ENCODE results near the gene TIE1. TPM values are rescaled to one million over a fixed set of nuclear protein-coding genes. Genes with fewer than 3 reads are reported as not detected.

Gene TIE1
- total and polyA plus RNA-seq, 2 donors (not counting 3 experiments of a cell fraction or from before 2014, with no cell fraction given): 531 to 620 TPM

DNA sequence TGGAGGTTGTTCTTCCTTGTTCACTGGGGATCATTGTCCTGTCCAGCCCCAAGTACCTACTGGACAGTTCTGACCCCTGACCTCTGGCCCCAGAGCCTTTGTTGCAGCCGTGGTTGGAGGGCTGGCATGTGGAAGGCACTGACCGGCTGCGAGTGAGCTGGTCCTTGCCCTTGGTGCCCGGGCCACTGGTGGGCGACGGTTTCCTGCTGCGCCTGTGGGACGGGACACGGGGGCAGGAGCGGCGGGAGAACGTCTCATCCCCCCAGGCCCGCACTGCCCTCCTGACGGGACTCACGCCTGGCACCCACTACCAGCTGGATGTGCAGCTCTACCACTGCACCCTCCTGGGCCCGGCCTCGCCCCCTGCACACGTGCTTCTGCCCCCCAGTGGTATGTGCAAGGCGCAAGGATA, 11.4 kb downstream of the TIE1 start:
- FAIRE-seq (no peak), DNase-seq (ENCODE audit: low read depth, low spot score) (no peak)
- dilution Hi-C loops (cut with MboI; ENCODE audit: extremely low pct_ligation_motif_present, low sequenced_read_pairs): no loop called here

More for the DNA sequence above, 11.4 kb downstream of the TIE1 start:
- H3K9me1 ChIP-seq (replicated peaks; ENCODE audit: control insufficient read depth, extremely low read depth, insufficient read depth, low read length): no peaks in the 10 kb centered on the region
- H3K36me3 ChIP-seq (ENCODE audit: control insufficient read depth in 2 of 2, extremely low read depth in 1 of 2, insufficient read depth in 2 of 2, low read length in 2 of 2): peaks cover 57 to 91% of the 10 kb centered on the region in 2 experiments
- no peaks in the 10 kb centered on the region for H4K20me1 ChIP-seq (replicated peaks; ENCODE audit: control insufficient read depth, extremely low read depth, insufficient read depth, low read length)
- H3K79me2 ChIP-seq (ENCODE audit: control insufficient read depth, insufficient read depth, low read length): peaks cover 13% of the 10 kb centered on the region
- H3K4me1 ChIP-seq (ENCODE audit: control insufficient read depth, extremely low read depth, insufficient read depth, low read length): no peaks in the 10 kb centered on the region
- H2AFZ ChIP-seq (ENCODE audit: low read depth, low read length): no peak overlapping the region
- no peak overlapping the region for H3K9ac ChIP-seq (replicated peaks; ENCODE audit: extremely low read depth, insufficient read depth, low read length)
- H3K9me3 ChIP-seq (replicated peaks; ENCODE audit: control insufficient read depth, insufficient read depth, low read length): no peaks in the 10 kb centered on the region
- H3K4me2 ChIP-seq (ENCODE audit: insufficient read depth, low read length): no peak overlapping the region
- H3K27me3 ChIP-seq (ENCODE audit: control insufficient read depth in 2 of 2, insufficient read depth in 2 of 2, low read length in 2 of 2): no peaks in the 10 kb centered on the region
- H3K4me3 ChIP-seq (replicated peaks in 1 of 3; ENCODE audit: insufficient read depth in 1 of 3, low read depth in 1 of 3, low read length in 3 of 3): no peak overlapping the region
- BruUV-seq (replicated peaks): TSS peak; percentile 8
- no peak overlapping the region for H3K27ac ChIP-seq (ENCODE audit: insufficient read depth, low read depth, low read length)
- CTCF ChIA-PET: interaction anchor here (0.9 to 2.8 kb wide), 3 partner anchors 73 to 85 kb away, joined by 3 to 9 read pairs (median 6); no protein-coding TSS in a partner anchor
- TF ChIP-seq CTCF (IDR thresholded peaks at IDR 0.05; ENCODE audit: extremely low read depth in 1 of 2, insufficient read depth in 1 of 2, low read depth in 1 of 2, low read length in 2 of 2): no peak
- no peak for TF ChIP-seq POLR2A (IDR thresholded peaks at IDR 0.05; ENCODE audit: low read depth, low read length)
- no peak for TF ChIP-seq MYC (IDR thresholded peaks at IDR 0.05; ENCODE audit: low read depth, low read length)
- intact Hi-C loops (cut with micrococcal nuclease): no loop called here
- POLR2A ChIA-PET: interaction anchor here (1.0 kb wide), 1 partner anchor 8 kb away, joined by 3 read pairs; no protein-coding TSS in a partner anchor
